Spleen (tissue), 7 donors: ENCODE data around the gene RABL6.

Experiments used
- CTCF ChIP-seq, 11 experiments: fragments of 200-600 bp in 7 of 11; fragments of 450-650 bp in 4 of 11; sonication (generic) in 4 of 11; IDR thresholded peaks in 8 of 11; conservative IDR thresholded peaks in 3 of 11; 1 replicate in 7 of 11; 2 replicates in 4 of 11; pipeline versions ENCODE4 v1.4.0 to v1.8.0; 2016 to 2021; ENCODE audit warnings: antibody characterized with exemption in 11 of 11, inconsistent platforms in 4 of 11, mild to moderate bottlenecking in 1 of 11
- POLR2A ChIP-seq, 3 donors: fragments of 450-650 bp; IDR thresholded peaks; one replicate each; pipeline ENCODE4 v1.5.1; 2017; ENCODE audit warnings: antibody characterized with exemption in 3 of 3, mild to moderate bottlenecking in 1 of 3
- POLR2AphosphoS5 ChIP-seq, 3 donors: sonication (generic); formaldehyde crosslinking; IDR thresholded peaks; one replicate each; pipeline ENCODE4 v1.5.1; 2017; ENCODE audit warnings: antibody characterized with exemption in 3 of 3
- donor health status: DM: no; HTN: no; CAD: no; lungs with moderate emphysema.
- donor health status: DM: no; HTN: no; CAD: no.
- donor health status: DM: no; HTN: no; CAD: no.

- TF ChIP-seq CTCF (IDR thresholded peaks at IDR 0.05 in 8 of 11, conservative IDR thresholded peaks at IDR 0.05 in 3 of 11) (no peak), POLR2A (IDR thresholded peaks at IDR 0.05) (no peak), POLR2AphosphoS5 (IDR thresholded peaks at IDR 0.05) (no peak)
Observed at GRCh38 chr9:136786451-136786850, 21.3 kb upstream of the RABL6 start.
